Loucy (cell line): ENCODE measurements around the gene CACNA1C.

ENCODE experiments used
- CTCF ChIP-seq: fragments of 200-600 bp; sonication (generic); conservative IDR thresholded peaks from 2 replicates; pipeline ENCODE4 v1.5.1; 2014; ENCODE audit warnings: mild to moderate bottlenecking, antibody characterized with exemption, low read length
- EZH2phosphoT487 ChIP-seq: fragments of 200-600 bp; IDR thresholded peaks from 2 replicates; pipeline ENCODE4 v1.6.1; 2018; ENCODE audit warnings: antibody characterized with exemption, mild to moderate bottlenecking, moderate library complexity, borderline replicate concordance

DNA sequence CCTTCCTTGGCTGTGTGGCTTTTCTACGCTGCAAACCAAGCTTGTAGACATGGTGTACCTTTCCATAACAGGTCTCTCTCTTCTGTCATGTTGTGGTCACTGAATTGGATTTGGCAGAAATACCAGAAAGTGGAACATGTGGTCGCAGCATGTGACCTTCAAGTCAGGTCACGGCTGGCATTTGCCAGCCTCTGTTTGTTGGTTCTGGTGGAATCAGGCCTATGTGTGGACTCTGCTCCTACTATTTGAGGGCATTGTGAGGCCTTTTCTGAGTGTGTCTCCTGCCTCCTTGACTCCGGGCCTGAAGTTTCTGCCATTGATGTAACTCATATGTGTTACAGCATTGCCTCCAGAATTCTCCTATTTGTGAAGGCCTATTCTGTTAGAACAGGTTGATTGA lies 116.7 kb downstream of the CACNA1C start:
- no peak for TF ChIP-seq EZH2phosphoT487
- no peak for TF ChIP-seq CTCF
